Hepatocyte (in vitro differentiated cells): ENCODE measurements around the gene CBY1. TPM values are rescaled to one million over a fixed set of nuclear protein-coding genes. Genes with fewer than 3 reads are reported as not detected.

Experiments
- DNase-seq: peaks from one replicate; pipeline ENCODE4 v3.0.0-alpha.2; 2016; ENCODE audit warnings: low spot score
- H2AFZ ChIP-seq: fragments of 200-600 bp; sonication (generic); 2 replicates; pipeline ENCODE4 v1.6.0; 2016; ENCODE audit warnings: antibody characterized with exemption, mild to moderate bottlenecking
- H3K27ac ChIP-seq: fragments of 200-600 bp; sonication (generic); 2 replicates; pipeline ENCODE4 v1.5.1; 2016; ENCODE audit warnings: mild to moderate bottlenecking
- H3K27me3 ChIP-seq: fragments of 200-600 bp; sonication (generic); 2 replicates; pipeline ENCODE4 v1.6.1; 2016
- H3K36me3 ChIP-seq: fragments of 200-600 bp; sonication (generic); replicated peaks from 2 replicates; pipeline ENCODE4 v1.5.1; 2016; ENCODE audit warnings: low read depth; ENCODE audit not compliant: insufficient read depth
- H3K4me1 ChIP-seq: fragments of 200-600 bp; sonication (generic); 2 replicates; pipeline ENCODE4 v1.5.1; 2016; ENCODE audit warnings: mild to moderate bottlenecking, moderate library complexity; ENCODE audit not compliant: insufficient read depth
- H3K4me2 ChIP-seq: fragments of 200-600 bp; sonication (generic); 2 replicates; pipeline ENCODE4 v1.6.0; 2016
- H3K4me3 ChIP-seq: fragments of 200-600 bp; sonication (generic); 2 replicates; pipeline ENCODE4 v1.5.1; 2016; ENCODE audit warnings: mild to moderate bottlenecking
- H3K79me2 ChIP-seq: fragments of 200-600 bp; sonication (generic); 2 replicates; pipeline ENCODE4 v1.6.0; 2017; ENCODE audit warnings: mild to moderate bottlenecking
- H3K9me2 ChIP-seq: fragments of 200-600 bp; sonication (generic); replicated peaks from 2 replicates; pipeline ENCODE4 v1.6.0; 2017; ENCODE audit warnings: mild to moderate bottlenecking; ENCODE audit not compliant: insufficient read depth
- H3K9me3 ChIP-seq: fragments of 200-600 bp; sonication (generic); 2 replicates; pipeline ENCODE4 v1.5.1; 2016; ENCODE audit warnings: low read depth, mild to moderate bottlenecking
- H4K20me1 ChIP-seq: fragments of 200-600 bp; sonication (generic); 2 replicates; pipeline ENCODE4 v1.6.0; 2016; ENCODE audit warnings: mild to moderate bottlenecking; ENCODE audit not compliant: insufficient read depth, poor library complexity, severe bottlenecking
- EZH2 ChIP-seq: fragments of 200-600 bp; sonication (generic); IDR thresholded peaks from 2 replicates; pipeline ENCODE4 v1.6.1; 2016; ENCODE audit warnings: antibody characterized with exemption, mild to moderate bottlenecking, borderline replicate concordance
- EZH2phosphoT487 ChIP-seq: fragments of 200-600 bp; sonication (generic); IDR thresholded peaks from one replicate; pipeline ENCODE4 v1.6.1; 2018; ENCODE audit warnings: antibody characterized with exemption, mild to moderate bottlenecking, low read depth, moderate library complexity; ENCODE audit not compliant: unreplicated experiment, severe bottlenecking
- WGBS: methylation state at CpG from one replicate; pipeline ENCODE4 v1.1.6; 2016; ENCODE audit warnings: low lambda C conversion rate; ENCODE audit errors: missing lambda C conversion rate; 5-methylcytosine and 5-hydroxymethylcytosine counted together
- polyA plus RNA-seq: library from polyadenylated mRNA; unstranded; fragments of >200 nt; fragmentation: Nextera tagmentation; extraction: Ambion mirVana; gene quantifications from 2 replicates; pipeline ENCODE4 v1.2.1, GENCODE V29; 2016
- total RNA-seq: library from RNA; depleted of rRNA; stranded (reverse); fragments of >200 nt; gene quantifications from 2 replicates; pipeline ENCODE4 v1.2.3, GENCODE V29; 2014
- TF ChIP-seq, protein P1 (sequence below): fragments of 200-600 bp; sonication (generic); IDR thresholded peaks from 2 replicates; pipeline ENCODE4 v1.5.1; 2016; ENCODE audit warnings: antibody characterized with exemption, mild to moderate bottlenecking; ENCODE audit not compliant: poor library complexity

CBY1 gene
- total and polyA plus RNA-seq, 2 experiments from 2014 or later, result 19.7 to 35.8 TPM

DNA sequence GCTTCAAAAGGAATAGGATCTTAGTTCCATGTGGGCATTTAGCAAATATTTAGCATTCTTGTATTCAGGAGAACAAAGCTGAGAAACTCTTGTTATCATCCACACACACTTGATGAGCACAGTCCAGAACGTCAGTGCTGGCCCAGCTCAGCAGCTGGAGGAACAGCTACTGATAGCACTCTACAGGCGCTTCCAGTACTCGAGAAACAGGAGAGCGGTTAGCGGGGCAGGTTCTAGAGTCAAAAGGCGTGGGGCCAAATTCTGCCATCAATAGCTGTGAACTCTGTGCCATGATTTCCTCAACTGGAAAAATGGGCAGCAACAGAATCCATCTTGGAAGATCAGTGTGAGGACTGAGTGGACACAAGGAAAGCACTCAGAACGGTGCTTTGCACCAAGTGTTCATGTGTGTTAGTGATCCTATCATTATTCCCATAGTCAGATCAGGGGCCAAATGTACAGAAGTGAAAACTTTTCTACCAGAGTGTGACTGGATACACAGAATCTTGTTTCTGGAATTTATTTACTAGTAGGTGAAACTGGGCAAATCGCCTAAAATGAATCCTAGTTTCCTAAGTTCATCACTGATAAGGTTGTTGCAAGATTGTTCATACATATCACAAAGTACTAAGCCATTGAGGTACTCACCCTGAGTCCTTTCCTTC, 41.1 kb downstream of the CBY1 start:
- Histone ChIP-seq H3K27ac (peak overlapping the region; percentile 100), H3K4me2 (peak overlapping the region; percentile 88), H3K4me3 (peak overlapping the region; percentile 90), H3K9me3 (no peaks in the 10 kb centered on the region), H3K79me2 (peaks cover 73% of the 10 kb centered on the region), H4K20me1 (peaks cover 9% of the 10 kb centered on the region), H3K27me3 (no peaks in the 10 kb centered on the region), H3K4me1 (peaks cover 44% of the 10 kb centered on the region), H3K9me2 (no peaks in the 10 kb centered on the region), H2AFZ (no peak overlapping the region), H3K36me3 (no peaks in the 10 kb centered on the region)
- peak; percentile 50 for DNase-seq
- 52% methylated on average over 8 of the region's 8 CpGs for WGBS
- TF ChIP-seq EZH2, result no peak
- TF ChIP-seq, protein P1, sequence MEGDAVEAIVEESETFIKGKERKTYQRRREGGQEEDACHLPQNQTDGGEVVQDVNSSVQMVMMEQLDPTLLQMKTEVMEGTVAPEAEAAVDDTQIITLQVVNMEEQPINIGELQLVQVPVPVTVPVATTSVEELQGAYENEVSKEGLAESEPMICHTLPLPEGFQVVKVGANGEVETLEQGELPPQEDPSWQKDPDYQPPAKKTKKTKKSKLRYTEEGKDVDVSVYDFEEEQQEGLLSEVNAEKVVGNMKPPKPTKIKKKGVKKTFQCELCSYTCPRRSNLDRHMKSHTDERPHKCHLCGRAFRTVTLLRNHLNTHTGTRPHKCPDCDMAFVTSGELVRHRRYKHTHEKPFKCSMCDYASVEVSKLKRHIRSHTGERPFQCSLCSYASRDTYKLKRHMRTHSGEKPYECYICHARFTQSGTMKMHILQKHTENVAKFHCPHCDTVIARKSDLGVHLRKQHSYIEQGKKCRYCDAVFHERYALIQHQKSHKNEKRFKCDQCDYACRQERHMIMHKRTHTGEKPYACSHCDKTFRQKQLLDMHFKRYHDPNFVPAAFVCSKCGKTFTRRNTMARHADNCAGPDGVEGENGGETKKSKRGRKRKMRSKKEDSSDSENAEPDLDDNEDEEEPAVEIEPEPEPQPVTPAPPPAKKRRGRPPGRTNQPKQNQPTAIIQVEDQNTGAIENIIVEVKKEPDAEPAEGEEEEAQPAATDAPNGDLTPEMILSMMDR, result no peak
- no peak for TF ChIP-seq EZH2phosphoT487

DNA sequence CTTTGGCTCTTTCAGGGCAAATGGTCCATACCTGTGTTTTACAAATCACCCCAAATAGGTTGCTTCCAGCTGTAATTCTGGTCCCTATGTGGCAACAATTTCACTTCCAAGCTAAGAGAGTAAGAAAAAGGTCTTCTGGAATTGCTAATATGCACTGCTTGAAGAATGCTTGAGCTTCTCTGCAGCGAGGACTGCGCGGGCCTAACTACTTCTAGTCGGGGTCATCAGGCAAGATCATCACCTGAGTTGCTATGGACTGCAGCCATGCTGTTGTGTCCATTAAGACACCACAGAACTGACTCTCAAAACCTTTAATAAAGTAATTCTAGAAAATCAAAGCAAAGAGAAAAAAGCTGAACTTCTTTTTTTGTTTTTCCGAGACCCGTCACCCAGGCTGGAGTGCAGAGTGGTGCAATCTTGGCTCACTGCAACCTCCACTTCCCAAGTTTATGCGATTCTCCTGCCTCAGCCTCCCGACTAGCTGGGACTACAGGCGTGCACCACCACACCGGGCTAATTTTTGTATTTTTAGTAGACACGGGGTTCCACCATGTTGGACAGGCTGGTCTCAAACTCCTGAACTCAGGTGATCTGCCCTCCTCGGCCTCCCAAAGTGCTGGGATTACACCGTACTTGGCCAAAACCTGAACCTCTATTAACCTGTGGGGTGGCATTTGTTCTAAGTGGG, 42.1 kb downstream of the CBY1 start:
- peaks cover 9% of the 10 kb centered on the region for H4K20me1 ChIP-seq
- H3K9me2 ChIP-seq, result no peaks in the 10 kb centered on the region
- H2AFZ ChIP-seq, result no peak overlapping the region
- peak overlapping the region; percentile 90 for H3K4me3 ChIP-seq
- H3K79me2 ChIP-seq, result peaks cover 63% of the 10 kb centered on the region
- peak overlapping the region; percentile 100 for H3K27ac ChIP-seq
- H3K36me3 ChIP-seq, result no peaks in the 10 kb centered on the region
- no peaks in the 10 kb centered on the region for H3K27me3 ChIP-seq
- TF ChIP-seq EZH2 (no peak), EZH2phosphoT487 (no peak)
- TF ChIP-seq, protein P1, result no peak
- peak overlapping the region; percentile 88 for H3K4me2 ChIP-seq
- 87% methylated on average over 13 of the region's 13 CpGs for WGBS
- H3K9me3 ChIP-seq, result no peaks in the 10 kb centered on the region
- peaks cover 38% of the 10 kb centered on the region for H3K4me1 ChIP-seq
- DNase-seq, result no peak

DNA sequence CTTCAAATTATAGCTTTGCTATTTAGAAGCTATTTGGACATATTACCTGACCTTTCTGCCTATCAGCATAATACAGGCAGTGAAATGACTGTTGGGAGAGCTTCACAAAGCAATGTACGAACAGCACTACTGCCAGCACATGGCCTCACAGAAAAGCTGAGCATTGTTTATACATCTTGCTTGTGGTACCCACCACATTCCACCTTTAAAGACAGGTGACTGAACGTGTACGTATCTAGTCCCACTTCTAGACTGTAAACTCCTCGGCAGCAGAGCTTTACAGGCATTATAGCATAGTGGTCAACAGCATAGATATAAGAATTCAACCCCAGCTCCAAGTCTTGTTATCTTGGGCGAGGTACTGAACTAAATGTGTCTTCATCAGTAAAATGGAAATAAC, 42.7 kb downstream of the CBY1 start:
- Histone ChIP-seq H3K27ac (peak overlapping the region; percentile 100), H3K27me3 (no peaks in the 10 kb centered on the region), H3K79me2 (peaks cover 60% of the 10 kb centered on the region), H3K4me2 (peak overlapping the region; percentile 88), H3K4me1 (peaks cover 35% of the 10 kb centered on the region), H3K9me2 (no peaks in the 10 kb centered on the region), H3K4me3 (peak overlapping the region; percentile 90), H2AFZ (no peak overlapping the region), H4K20me1 (peaks cover 9% of the 10 kb centered on the region), H3K36me3 (no peaks in the 10 kb centered on the region), H3K9me3 (no peaks in the 10 kb centered on the region)
- TF ChIP-seq, protein P1, result no peak
- no peak for TF ChIP-seq EZH2
- TF ChIP-seq EZH2phosphoT487, result no peak
- DNase-seq, result no peak
- WGBS, result 40% methylated on average over 5 of the region's 5 CpGs
